ENCODE results near the gene FCHSD2.

GRCh38 chr11:72807021-72807693, 335.0 kb downstream of the FCHSD2 start:
- TF ChIP-seq POLR2A (IDR thresholded peaks at IDR 0.05; ENCODE audit: low read depth, low read length) (no peak), CTCF (IDR thresholded peaks at IDR 0.05; ENCODE audit: extremely low read depth in 1 of 2, insufficient read depth in 1 of 2, low read depth in 1 of 2, low read length in 2 of 2) (no peak), EZH2 (IDR thresholded peaks at IDR 0.05; ENCODE audit: borderline replicate concordance, low read depth, low read length, severe bottlenecking) (no peak), POLR2AphosphoS5 (IDR thresholded peaks at IDR 0.05; ENCODE audit: insufficient read depth, low read depth, low read length) (no peak), GATA2 (IDR thresholded peaks at IDR 0.05; ENCODE audit: insufficient read depth, insufficient read length, low read depth, low read length) (no peak)

Data from endothelial cell of umbilical vein (primary cell).